OCI-LY3 (cell line): Measurements from ENCODE around the gene MTHFSD.

Source experiments
- CTCF ChIP-seq: fragments of 200-600, 300-600 bp; sonication (generic); IDR thresholded peaks from 2 replicates; pipeline ENCODE4 v1.5.1; 2014; ENCODE audit warnings: antibody characterized with exemption, low read length, low read depth
- EZH2phosphoT487 ChIP-seq: fragments of 200-600 bp; shearing (Covaris generic); IDR thresholded peaks from 2 replicates; pipeline ENCODE4 v1.6.1; 2018; ENCODE audit warnings: antibody characterized with exemption, mixed run types, low read depth

- TF ChIP-seq CTCF, result no peak
- no peak for TF ChIP-seq EZH2phosphoT487
Observed at GRCh38 chr16:86480444-86480843, 74.6 kb downstream of the MTHFSD start.
